SK-N-SH (cell line): Measurements from ENCODE around the gene KDM5C. TPM values are rescaled to one million over a fixed set of nuclear protein-coding genes. Genes with fewer than 3 reads are reported as not detected.

Experiments used
- CTCF ChIA-PET: fragments of 300-600, 350-600 bp; formaldehyde crosslinking; extraction: SDS; loops from one replicate; lab custom pipeline; 2021; lab: Yijun Ruan, JAX
- POLR2A ChIA-PET: fragments of 350-600 bp; sonication (Branson Sonifier 250); formaldehyde crosslinking; extraction: SDS; loops from one replicate; lab custom pipeline; 2020; ENCODE audit warnings: antibody characterized with exemption, inconsistent platforms; lab: Yijun Ruan, JAX
- DNase-seq: peaks from one replicate; pipeline ENCODE4 v3.0.0; 2012
- H2AFZ ChIP-seq: fragments of 200-600 bp; sonication (generic); 2 replicates; pipeline ENCODE4 v1.8.1; 2016; ENCODE audit warnings: antibody characterized with exemption, mild to moderate bottlenecking, low read depth
- H3F3A ChIP-seq: fragments of 200-600 bp; sonication (generic); replicated peaks from 2 replicates; pipeline ENCODE3; 2016; ENCODE audit warnings: antibody characterized with exemption, mild to moderate bottlenecking; ENCODE audit not compliant: insufficient read depth
- H3K27ac ChIP-seq, 2 experiments: fragments of 200-500 bp in 1 of 2; fragments of 200-600 bp in 1 of 2; sonication (Bioruptor generic) in 1 of 2; sonication (generic), shearing (Covaris generic) in 1 of 2; 2 replicates each; pipeline versions ENCODE4 v1.5.1 to v1.6.1; 2014 to 2016; ENCODE audit warnings: low read depth in 2 of 2, inconsistent platforms in 1 of 2, low read length in 1 of 2, mild to moderate bottlenecking in 1 of 2, mixed read lengths in 1 of 2
- H3K27me3 ChIP-seq: fragments of 200-600 bp; sonication (generic), shearing (Covaris generic); 2 replicates; pipeline ENCODE4 v1.6.1; 2016; ENCODE audit warnings: mixed run types; ENCODE audit not compliant: insufficient read depth
- H3K36me3 ChIP-seq, 2 experiments: fragments of 200-500 bp in 1 of 2; fragments of 200-600 bp in 1 of 2; sonication (Bioruptor generic) in 1 of 2; sonication (generic) in 1 of 2; replicated peaks in 1 of 2; 2 replicates each; pipeline versions ENCODE3 to v1.5.1; 2014 to 2016; ENCODE audit warnings: low read length in 1 of 2, mild to moderate bottlenecking in 1 of 2; ENCODE audit not compliant: insufficient read depth in 2 of 2, control insufficient read depth in 1 of 2
- H3K4me1 ChIP-seq, 2 experiments: fragments of 200-500 bp in 1 of 2; fragments of 200-600 bp in 1 of 2; sonication (Bioruptor generic) in 1 of 2; sonication (generic), shearing (Covaris generic) in 1 of 2; 2 replicates each; pipeline versions ENCODE4 v1.5.1 to v1.6.1; 2014 to 2016; ENCODE audit warnings: low read depth in 1 of 2, low read length in 1 of 2, mixed run types in 1 of 2; ENCODE audit not compliant: insufficient read depth in 2 of 2, control insufficient read depth in 1 of 2
- H3K4me2 ChIP-seq: fragments of 200-600 bp; sonication (generic), shearing (Covaris generic); 2 replicates; pipeline ENCODE4 v1.6.1; 2017; ENCODE audit warnings: mixed run types
- H3K4me3 ChIP-seq, 2 experiments: fragments of 200-500 bp in 1 of 2; fragments of 200-600 bp in 1 of 2; sonication (Bioruptor generic) in 1 of 2; sonication (generic), shearing (Covaris generic) in 1 of 2; 2 replicates each; pipeline versions ENCODE4 v1.5.1 to v1.8.1; 2014 to 2016; ENCODE audit warnings: low read depth in 2 of 2, inconsistent platforms in 1 of 2, low read length in 1 of 2, mild to moderate bottlenecking in 1 of 2, mixed read lengths in 1 of 2, moderate library complexity in 1 of 2
- H3K79me2 ChIP-seq: fragments of 200-600 bp; sonication (generic); 2 replicates; pipeline ENCODE4 v1.8.1; 2017; ENCODE audit warnings: mild to moderate bottlenecking; ENCODE audit not compliant: insufficient read depth
- H3K9ac ChIP-seq: fragments of 200-600 bp; sonication (generic); 2 replicates; pipeline ENCODE4 v1.6.1; 2017; ENCODE audit warnings: mixed run types
- H3K9me2 ChIP-seq: fragments of 200-600 bp; sonication (generic); 2 replicates; pipeline ENCODE4 v1.6.1; 2017; ENCODE audit warnings: mixed run types
- H3K9me3 ChIP-seq: fragments of 200-600 bp; sonication (generic); 2 replicates; pipeline ENCODE4 v1.6.1; 2017; ENCODE audit warnings: mixed run types, mild to moderate bottlenecking, moderate library complexity
- H4K20me1 ChIP-seq: fragments of 200-600 bp; sonication (generic); 2 replicates; pipeline ENCODE4 v1.6.1; 2017; ENCODE audit warnings: mild to moderate bottlenecking, mixed run types; ENCODE audit not compliant: insufficient read depth
- ELF1 ChIP-seq: IDR thresholded peaks from 2 replicates; pipeline ENCODE4 v1.4.0; 2012
- FOSL2 ChIP-seq: IDR thresholded peaks from 2 replicates; pipeline ENCODE4 v1.4.0; 2012; ENCODE audit warnings: low read depth, mild to moderate bottlenecking, moderate library complexity, borderline replicate concordance
- FOXM1 ChIP-seq: IDR thresholded peaks from 2 replicates; pipeline ENCODE4 v1.4.0; 2012; ENCODE audit warnings: low read depth, mild to moderate bottlenecking
- GATA2 ChIP-seq: sonication (generic); formaldehyde crosslinking; IDR thresholded peaks from 2 replicates; pipeline ENCODE4 v1.5.0; 2020; ENCODE audit warnings: mild to moderate bottlenecking, missing genetic modification reagents
- MEF2A ChIP-seq: IDR thresholded peaks from 2 replicates; pipeline ENCODE4 v1.4.0; 2012; ENCODE audit warnings: low read depth, borderline replicate concordance
- RCOR1 ChIP-seq: fragments of 150-350 bp; IDR thresholded peaks from 2 replicates; pipeline ENCODE4 v1.6.1; 2017; ENCODE audit warnings: antibody characterized with exemption, low read length
- RXRA ChIP-seq: IDR thresholded peaks from 2 replicates; pipeline ENCODE4 v1.4.0; 2012; ENCODE audit warnings: low read depth, mild to moderate bottlenecking, borderline replicate concordance
- SIN3A ChIP-seq: IDR thresholded peaks from 2 replicates; pipeline ENCODE4 v1.6.1; 2012; ENCODE audit warnings: low read depth, mild to moderate bottlenecking, low read length, moderate library complexity, borderline replicate concordance
- TAF1 ChIP-seq: IDR thresholded peaks from 2 replicates; pipeline ENCODE4 v1.6.1; 2012; ENCODE audit warnings: low read depth, mild to moderate bottlenecking, low read length, moderate library complexity, borderline replicate concordance
- TCF12 ChIP-seq: IDR thresholded peaks from 2 replicates; pipeline ENCODE4 v1.4.0; 2012
- WGBS: methylation state at CpG from one replicate; pipeline ENCODE4 v1.1.6; 2017; ENCODE audit warnings: low lambda C conversion rate; 5-methylcytosine and 5-hydroxymethylcytosine counted together
- polyA plus RNA-seq, 3 experiments: library from polyadenylated mRNA; depleted of rRNA; stranded (reverse); fragments of >200 nt; gene quantifications; 2 replicates each; pipeline ENCODE4 v1.2.3, GENCODE V29; 2012
- TF ChIP-seq, protein P1 (sequence below): fragments of 150-350 bp; IDR thresholded peaks from 2 replicates; pipeline ENCODE4 v1.6.1; 2017; ENCODE audit warnings: antibody characterized with exemption, low read length, low read depth, borderline replicate concordance
- TF ChIP-seq, protein P2 (sequence below): fragments of 150-350 bp; IDR thresholded peaks from 2 replicates; pipeline ENCODE4 v1.6.1; 2016; ENCODE audit warnings: mild to moderate bottlenecking, low read depth, low read length
- TF ChIP-seq, protein P3 (sequence below): IDR thresholded peaks from 2 replicates; pipeline ENCODE4 v1.4.0; 2012; ENCODE audit warnings: low read depth, borderline replicate concordance
- TF ChIP-seq, protein P4 (sequence below): IDR thresholded peaks from 2 replicates; pipeline ENCODE4 v1.4.0; 2012; ENCODE audit warnings: low read depth, borderline replicate concordance
- TF ChIP-seq, protein P5 (sequence below): IDR thresholded peaks from 2 replicates; pipeline ENCODE4 v1.4.0; 2012; ENCODE audit warnings: low read depth
- TF ChIP-seq, protein P6 (sequence below): IDR thresholded peaks from 2 replicates; pipeline ENCODE4 v1.6.1; 2012; ENCODE audit warnings: mild to moderate bottlenecking, low read depth, low read length, moderate library complexity
- TF ChIP-seq, protein P7 (sequence below): fragments of 200-600 bp; sonication (generic); IDR thresholded peaks from 2 replicates; pipeline ENCODE4 v1.6.1; 2017; ENCODE audit warnings: antibody characterized with exemption, mild to moderate bottlenecking, moderate library complexity

KDM5C gene
- polyA plus RNA-seq, 1 of the 3 experiments (the other 2 are of a cell fraction), result 76.6 TPM

DNA sequence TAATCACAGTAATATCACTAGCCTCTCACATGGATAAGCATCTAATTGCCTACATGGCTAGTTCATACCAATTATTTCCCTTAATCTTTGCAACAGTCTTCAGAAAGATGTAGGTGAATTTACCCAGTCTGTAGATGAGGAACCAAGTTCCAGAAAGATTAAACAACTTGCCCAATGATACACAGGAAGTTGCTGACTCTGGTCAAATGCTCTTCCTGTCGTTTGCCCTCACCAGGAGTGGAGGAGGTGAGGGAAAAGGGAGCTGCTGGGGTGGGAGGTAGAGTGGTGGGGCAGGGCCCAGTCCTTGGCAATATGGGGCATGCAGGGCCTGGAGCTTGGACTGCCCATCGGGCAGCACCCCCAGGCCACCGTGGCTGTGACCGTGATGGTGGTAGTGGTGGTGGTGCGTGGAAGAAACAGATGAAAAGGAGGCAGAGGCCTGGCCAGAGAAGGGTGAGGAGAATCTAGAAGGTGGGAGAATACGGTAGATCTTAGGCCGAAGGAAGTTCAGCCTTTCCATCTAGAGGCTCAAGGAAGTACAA is 2.3 kb upstream of the KDM5C start (continued):
- TF ChIP-seq, protein P1, sequence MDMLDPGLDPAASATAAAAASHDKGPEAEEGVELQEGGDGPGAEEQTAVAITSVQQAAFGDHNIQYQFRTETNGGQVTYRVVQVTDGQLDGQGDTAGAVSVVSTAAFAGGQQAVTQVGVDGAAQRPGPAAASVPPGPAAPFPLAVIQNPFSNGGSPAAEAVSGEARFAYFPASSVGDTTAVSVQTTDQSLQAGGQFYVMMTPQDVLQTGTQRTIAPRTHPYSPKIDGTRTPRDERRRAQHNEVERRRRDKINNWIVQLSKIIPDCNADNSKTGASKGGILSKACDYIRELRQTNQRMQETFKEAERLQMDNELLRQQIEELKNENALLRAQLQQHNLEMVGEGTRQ, result no peak
- TF ChIP-seq ELF1 (no peak), TAF1 (no peak)
- TF ChIP-seq, protein P2, sequence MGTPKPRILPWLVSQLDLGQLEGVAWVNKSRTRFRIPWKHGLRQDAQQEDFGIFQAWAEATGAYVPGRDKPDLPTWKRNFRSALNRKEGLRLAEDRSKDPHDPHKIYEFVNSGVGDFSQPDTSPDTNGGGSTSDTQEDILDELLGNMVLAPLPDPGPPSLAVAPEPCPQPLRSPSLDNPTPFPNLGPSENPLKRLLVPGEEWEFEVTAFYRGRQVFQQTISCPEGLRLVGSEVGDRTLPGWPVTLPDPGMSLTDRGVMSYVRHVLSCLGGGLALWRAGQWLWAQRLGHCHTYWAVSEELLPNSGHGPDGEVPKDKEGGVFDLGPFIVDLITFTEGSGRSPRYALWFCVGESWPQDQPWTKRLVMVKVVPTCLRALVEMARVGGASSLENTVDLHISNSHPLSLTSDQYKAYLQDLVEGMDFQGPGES, result no peak

DNA sequence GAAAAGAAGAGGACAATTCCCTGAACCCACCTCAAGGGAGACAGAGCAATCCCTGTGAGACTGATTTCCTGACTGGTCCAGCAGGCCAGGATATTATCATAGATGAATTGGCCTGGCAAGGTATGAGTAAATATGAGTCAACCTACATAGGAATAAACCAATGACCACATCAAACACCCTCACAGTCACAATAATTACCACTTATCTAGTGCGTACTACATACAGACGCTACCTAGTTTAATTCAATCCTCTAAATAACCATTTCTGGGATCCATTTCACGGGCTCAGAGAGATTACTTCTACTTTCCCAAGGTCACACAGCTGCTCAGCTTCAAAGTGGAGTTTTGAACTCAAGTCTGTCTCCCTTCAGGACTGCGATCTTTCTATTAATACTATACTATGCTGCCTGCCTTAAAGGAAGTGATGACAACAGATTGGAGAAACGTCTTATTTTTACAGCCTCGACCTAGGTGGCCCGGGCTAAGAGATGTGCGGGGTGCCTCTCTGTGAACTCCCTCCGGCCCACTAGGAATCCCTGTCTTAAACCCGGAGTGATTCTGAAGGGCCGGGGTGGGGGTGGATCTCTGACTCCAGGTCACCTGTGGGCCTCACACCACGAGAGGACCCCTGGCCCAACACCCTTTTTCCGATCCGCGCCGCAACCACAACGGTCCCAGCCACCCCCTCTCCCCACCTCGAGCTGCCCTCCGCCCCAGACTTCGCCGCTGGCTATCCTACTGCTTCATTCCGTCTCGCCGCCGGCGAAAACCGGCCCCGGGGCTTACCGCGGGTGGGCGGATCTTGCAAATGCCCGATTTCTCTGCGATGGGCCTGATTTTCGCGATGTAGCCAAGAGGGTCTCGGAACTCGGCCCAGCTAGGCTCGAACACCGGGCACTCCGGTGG is 800 bp downstream of the KDM5C start:
- peak overlapping the region; percentile 92 for H3K4me2 ChIP-seq
- H4K20me1 ChIP-seq, result peaks cover 50% of the 10 kb centered on the region
- WGBS, result 2% methylated on average over 28 of the region's 40 CpGs
- ChIA-PET POLR2A (interaction anchor here (1.4 to 1.6 kb wide), 2 partner anchors 88 to 142 kb away, joined by 3 to 5 read pairs; partner anchors contain the start of gene TSPYL2), CTCF (interaction anchor here (0.7 to 1.6 kb wide), 5 partner anchors 17 to 60 kb away, joined by 3 to 6 read pairs (median 3); no protein-coding TSS in a partner anchor)
- H3K9me2 ChIP-seq, result no peaks in the 10 kb centered on the region
- no peaks in the 10 kb centered on the region for H3F3A ChIP-seq
- peaks cover 20 to 23% of the 10 kb centered on the region in 2 experiments for H3K36me3 ChIP-seq
- H3K9me3 ChIP-seq, result no peaks in the 10 kb centered on the region
- H3K27me3 ChIP-seq, result no peaks in the 10 kb centered on the region; the same call in 1 of the 2 replicates
- peak; percentile 58 for DNase-seq
- H3K4me1 ChIP-seq, result peaks cover 17 to 22% of the 10 kb centered on the region in 2 experiments
- H3K27ac ChIP-seq, result peak overlapping the region; percentile 82 to 99
- H2AFZ ChIP-seq, result peak overlapping the region; percentile 91
- H3K79me2 ChIP-seq, result peaks cover 57% of the 10 kb centered on the region
- H3K9ac ChIP-seq, result peak overlapping the region; percentile 99
- H3K4me3 ChIP-seq, result peak overlapping the region; percentile 94 to 100
- TF ChIP-seq MEF2A (no peak), TCF12 (no peak), RXRA (no peak), GATA2 (CRISPR knock-in tag) (no peak), FOSL2 (peak; percentile 52; the same call in 1 of the 2 replicates), SIN3A (no peak), FOXM1 (no peak), RCOR1 (no peak)
- TF ChIP-seq, protein P3, sequence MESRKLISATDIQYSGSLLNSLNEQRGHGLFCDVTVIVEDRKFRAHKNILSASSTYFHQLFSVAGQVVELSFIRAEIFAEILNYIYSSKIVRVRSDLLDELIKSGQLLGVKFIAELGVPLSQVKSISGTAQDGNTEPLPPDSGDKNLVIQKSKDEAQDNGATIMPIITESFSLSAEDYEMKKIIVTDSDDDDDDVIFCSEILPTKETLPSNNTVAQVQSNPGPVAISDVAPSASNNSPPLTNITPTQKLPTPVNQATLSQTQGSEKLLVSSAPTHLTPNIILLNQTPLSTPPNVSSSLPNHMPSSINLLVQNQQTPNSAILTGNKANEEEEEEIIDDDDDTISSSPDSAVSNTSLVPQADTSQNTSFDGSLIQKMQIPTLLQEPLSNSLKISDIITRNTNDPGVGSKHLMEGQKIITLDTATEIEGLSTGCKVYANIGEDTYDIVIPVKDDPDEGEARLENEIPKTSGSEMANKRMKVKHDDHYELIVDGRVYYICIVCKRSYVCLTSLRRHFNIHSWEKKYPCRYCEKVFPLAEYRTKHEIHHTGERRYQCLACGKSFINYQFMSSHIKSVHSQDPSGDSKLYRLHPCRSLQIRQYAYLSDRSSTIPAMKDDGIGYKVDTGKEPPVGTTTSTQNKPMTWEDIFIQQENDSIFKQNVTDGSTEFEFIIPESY, result no peak
- TF ChIP-seq, protein P4, sequence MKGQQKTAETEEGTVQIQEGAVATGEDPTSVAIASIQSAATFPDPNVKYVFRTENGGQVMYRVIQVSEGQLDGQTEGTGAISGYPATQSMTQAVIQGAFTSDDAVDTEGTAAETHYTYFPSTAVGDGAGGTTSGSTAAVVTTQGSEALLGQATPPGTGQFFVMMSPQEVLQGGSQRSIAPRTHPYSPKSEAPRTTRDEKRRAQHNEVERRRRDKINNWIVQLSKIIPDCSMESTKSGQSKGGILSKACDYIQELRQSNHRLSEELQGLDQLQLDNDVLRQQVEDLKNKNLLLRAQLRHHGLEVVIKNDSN, result no peak
- TF ChIP-seq, protein P5, sequence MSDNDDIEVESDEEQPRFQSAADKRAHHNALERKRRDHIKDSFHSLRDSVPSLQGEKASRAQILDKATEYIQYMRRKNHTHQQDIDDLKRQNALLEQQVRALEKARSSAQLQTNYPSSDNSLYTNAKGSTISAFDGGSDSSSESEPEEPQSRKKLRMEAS, result 0 out of 2 replicates have a peak, but pooled peaks have one; percentile 20
- TF ChIP-seq, protein P6, sequence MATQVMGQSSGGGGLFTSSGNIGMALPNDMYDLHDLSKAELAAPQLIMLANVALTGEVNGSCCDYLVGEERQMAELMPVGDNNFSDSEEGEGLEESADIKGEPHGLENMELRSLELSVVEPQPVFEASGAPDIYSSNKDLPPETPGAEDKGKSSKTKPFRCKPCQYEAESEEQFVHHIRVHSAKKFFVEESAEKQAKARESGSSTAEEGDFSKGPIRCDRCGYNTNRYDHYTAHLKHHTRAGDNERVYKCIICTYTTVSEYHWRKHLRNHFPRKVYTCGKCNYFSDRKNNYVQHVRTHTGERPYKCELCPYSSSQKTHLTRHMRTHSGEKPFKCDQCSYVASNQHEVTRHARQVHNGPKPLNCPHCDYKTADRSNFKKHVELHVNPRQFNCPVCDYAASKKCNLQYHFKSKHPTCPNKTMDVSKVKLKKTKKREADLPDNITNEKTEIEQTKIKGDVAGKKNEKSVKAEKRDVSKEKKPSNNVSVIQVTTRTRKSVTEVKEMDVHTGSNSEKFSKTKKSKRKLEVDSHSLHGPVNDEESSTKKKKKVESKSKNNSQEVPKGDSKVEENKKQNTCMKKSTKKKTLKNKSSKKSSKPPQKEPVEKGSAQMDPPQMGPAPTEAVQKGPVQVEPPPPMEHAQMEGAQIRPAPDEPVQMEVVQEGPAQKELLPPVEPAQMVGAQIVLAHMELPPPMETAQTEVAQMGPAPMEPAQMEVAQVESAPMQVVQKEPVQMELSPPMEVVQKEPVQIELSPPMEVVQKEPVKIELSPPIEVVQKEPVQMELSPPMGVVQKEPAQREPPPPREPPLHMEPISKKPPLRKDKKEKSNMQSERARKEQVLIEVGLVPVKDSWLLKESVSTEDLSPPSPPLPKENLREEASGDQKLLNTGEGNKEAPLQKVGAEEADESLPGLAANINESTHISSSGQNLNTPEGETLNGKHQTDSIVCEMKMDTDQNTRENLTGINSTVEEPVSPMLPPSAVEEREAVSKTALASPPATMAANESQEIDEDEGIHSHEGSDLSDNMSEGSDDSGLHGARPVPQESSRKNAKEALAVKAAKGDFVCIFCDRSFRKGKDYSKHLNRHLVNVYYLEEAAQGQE, result no peak
- TF ChIP-seq, protein P7, sequence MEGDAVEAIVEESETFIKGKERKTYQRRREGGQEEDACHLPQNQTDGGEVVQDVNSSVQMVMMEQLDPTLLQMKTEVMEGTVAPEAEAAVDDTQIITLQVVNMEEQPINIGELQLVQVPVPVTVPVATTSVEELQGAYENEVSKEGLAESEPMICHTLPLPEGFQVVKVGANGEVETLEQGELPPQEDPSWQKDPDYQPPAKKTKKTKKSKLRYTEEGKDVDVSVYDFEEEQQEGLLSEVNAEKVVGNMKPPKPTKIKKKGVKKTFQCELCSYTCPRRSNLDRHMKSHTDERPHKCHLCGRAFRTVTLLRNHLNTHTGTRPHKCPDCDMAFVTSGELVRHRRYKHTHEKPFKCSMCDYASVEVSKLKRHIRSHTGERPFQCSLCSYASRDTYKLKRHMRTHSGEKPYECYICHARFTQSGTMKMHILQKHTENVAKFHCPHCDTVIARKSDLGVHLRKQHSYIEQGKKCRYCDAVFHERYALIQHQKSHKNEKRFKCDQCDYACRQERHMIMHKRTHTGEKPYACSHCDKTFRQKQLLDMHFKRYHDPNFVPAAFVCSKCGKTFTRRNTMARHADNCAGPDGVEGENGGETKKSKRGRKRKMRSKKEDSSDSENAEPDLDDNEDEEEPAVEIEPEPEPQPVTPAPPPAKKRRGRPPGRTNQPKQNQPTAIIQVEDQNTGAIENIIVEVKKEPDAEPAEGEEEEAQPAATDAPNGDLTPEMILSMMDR, result no peak
